ENCODE results near the gene POTEJ. TPM values are rescaled to one million over a fixed set of nuclear protein-coding genes. Genes with fewer than 3 reads are reported as not detected.
"Not testable (repeated sequence)": the region's sequence is repeated elsewhere in the genome, so short reads cannot be mapped to it uniquely, and the experiment has no call there.

Gene POTEJ
- total RNA-seq (2014; rRNA removed; shearing (Covaris generic)): not detected in 2 replicates

DNA sequence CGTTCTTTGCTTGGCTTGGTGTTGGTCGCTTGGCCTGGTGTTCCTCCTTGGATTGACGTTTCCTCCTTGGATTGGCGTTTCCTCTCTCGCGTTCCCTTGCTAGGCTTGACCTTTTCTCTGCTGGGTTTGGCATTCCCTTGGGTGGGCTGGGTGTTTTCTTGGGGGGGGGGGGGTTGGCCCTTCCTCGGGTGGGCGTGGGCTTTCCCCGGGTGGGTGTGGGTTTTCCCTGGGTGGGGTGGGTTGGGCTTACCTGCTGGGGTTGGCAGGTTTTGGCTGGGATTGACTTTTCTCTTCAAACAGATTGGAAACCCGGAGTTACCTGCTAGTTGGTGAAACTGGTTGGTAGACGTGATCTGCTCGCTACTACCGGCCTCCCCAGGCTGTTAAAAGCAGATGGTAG lies at the start of gene POTEJ:
Gene POTEJ, plus strand, starts transcription at position 301 of the 400 bp plus-strand sequence. Its CDS starts 93 bp downstream, at position 394.
- not testable (repeated sequence) for H3K4me3 ChIP-seq (ENCODE audit: insufficient read depth, low read depth, low read length); H3K36me3 ChIP-seq (replicated peaks; ENCODE audit: control insufficient read depth, insufficient read depth, low read length); H3K27me3 ChIP-seq (ENCODE audit: control insufficient read depth, insufficient read depth, low read length); DNase-seq

DNA sequence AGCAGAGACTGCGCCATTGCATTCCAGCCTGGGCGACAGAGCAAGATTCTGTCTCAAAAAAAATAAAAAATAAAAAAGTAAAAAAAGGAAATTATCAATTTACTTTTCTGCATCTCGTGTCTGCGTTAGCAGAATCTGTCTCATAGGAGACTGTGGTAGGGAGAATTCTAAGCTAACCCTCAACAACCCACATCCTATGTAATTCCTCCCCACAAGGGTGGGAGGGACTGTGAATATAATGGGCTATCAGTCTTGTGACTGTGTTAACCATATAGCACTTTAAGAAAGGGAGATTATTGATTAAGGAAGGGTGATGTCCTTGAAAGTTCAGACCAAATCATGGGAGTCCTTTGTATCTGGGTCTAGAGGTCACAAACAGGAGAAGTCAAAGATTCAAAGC lies 45.1 kb upstream of the POTEJ start:
- not testable (repeated sequence) for H3K27me3 ChIP-seq (ENCODE audit: control insufficient read depth, insufficient read depth, low read length); H3K36me3 ChIP-seq (replicated peaks; ENCODE audit: control insufficient read depth, insufficient read depth, low read length); DNase-seq; H3K4me3 ChIP-seq (ENCODE audit: insufficient read depth, low read depth, low read length)

DNA sequence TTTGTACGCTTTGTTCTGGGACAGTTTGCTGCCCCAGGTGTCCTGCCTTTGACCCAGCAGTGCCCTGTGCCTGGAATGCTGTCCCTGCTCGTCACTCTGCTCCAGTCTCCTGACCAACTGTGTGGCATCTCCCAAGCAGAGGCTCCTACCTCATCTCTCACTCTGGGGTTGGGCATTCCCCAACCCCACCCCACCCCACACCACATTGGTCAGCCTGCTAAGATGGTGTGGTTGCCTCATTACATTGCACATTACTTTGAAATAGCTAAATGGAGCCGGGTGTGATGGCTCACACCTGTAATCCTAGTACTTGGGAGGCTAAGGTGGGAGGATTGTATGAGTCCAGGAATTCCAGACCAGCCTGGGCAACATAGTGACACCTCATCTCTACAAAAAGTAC lies 39.3 kb upstream of the POTEJ start:
- H3K4me3 ChIP-seq (ENCODE audit: insufficient read depth, low read depth, low read length); DNase-seq; H3K27me3 ChIP-seq (ENCODE audit: control insufficient read depth, insufficient read depth, low read length); H3K36me3 ChIP-seq (replicated peaks; ENCODE audit: control insufficient read depth, insufficient read depth, low read length): not testable (repeated sequence)

- H3K36me3 ChIP-seq (replicated peaks; ENCODE audit: control insufficient read depth, insufficient read depth, low read length); DNase-seq; H3K4me3 ChIP-seq (ENCODE audit: insufficient read depth, low read depth, low read length); H3K27me3 ChIP-seq (ENCODE audit: control insufficient read depth, insufficient read depth, low read length): not testable (repeated sequence)
Measured at GRCh38 chr2:130574230-130574629, 37.0 kb upstream of the POTEJ start.

DNA sequence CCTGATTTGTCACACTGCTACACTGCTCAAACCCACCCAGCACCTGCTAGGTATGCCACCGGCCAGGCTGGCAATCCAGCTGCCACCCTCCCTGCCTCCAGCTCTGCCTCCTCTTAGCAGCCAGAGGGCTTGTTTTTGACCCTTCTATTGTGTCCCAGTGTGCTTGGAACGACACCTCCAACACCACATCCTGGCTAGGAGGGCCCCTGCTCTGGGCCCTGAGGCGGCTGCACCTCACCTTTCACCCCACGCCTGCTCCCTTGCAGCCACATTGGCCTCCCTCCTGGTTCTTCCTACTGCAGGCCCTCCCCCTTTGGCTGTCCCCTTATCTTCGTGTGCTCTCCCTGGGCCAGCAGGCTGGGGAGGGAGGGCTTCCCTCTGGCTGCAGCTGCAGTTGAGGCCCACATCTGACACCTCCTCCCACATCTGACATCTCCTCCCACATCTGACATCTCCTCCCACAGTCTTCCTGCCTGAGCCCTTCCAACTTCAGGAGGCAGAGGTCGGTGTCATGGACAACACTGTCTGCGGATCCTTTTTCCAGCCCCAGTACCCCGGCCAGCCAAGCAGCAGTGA lies 34.9 kb upstream of the POTEJ start:
- not testable (repeated sequence) for H3K27me3 ChIP-seq (ENCODE audit: control insufficient read depth, insufficient read depth, low read length); H3K36me3 ChIP-seq (replicated peaks; ENCODE audit: control insufficient read depth, insufficient read depth, low read length); H3K4me3 ChIP-seq (ENCODE audit: insufficient read depth, low read depth, low read length); DNase-seq

- H3K36me3 ChIP-seq (replicated peaks; ENCODE audit: control insufficient read depth, insufficient read depth, low read length); DNase-seq; H3K27me3 ChIP-seq (ENCODE audit: control insufficient read depth, insufficient read depth, low read length); H3K4me3 ChIP-seq (ENCODE audit: insufficient read depth, low read depth, low read length): not testable (repeated sequence)
Measured at GRCh38 chr2:130577559-130577958, 33.7 kb upstream of the POTEJ start.

- DNase-seq; H3K4me3 ChIP-seq (ENCODE audit: insufficient read depth, low read depth, low read length); H3K27me3 ChIP-seq (ENCODE audit: control insufficient read depth, insufficient read depth, low read length); H3K36me3 ChIP-seq (replicated peaks; ENCODE audit: control insufficient read depth, insufficient read depth, low read length): not testable (repeated sequence)
Measured at GRCh38 chr2:130579121-130579520, 32.1 kb upstream of the POTEJ start.

GRCh38 chr2:130581491-130581890 lies 29.7 kb upstream of the POTEJ start:
- H3K4me3 ChIP-seq (ENCODE audit: insufficient read depth, low read depth, low read length); H3K36me3 ChIP-seq (replicated peaks; ENCODE audit: control insufficient read depth, insufficient read depth, low read length); H3K27me3 ChIP-seq (ENCODE audit: control insufficient read depth, insufficient read depth, low read length); DNase-seq: not testable (repeated sequence)

GRCh38 chr2:130582970-130583369 lies 28.3 kb upstream of the POTEJ start:
- H3K4me3 ChIP-seq (ENCODE audit: insufficient read depth, low read depth, low read length); H3K36me3 ChIP-seq (replicated peaks; ENCODE audit: control insufficient read depth, insufficient read depth, low read length); DNase-seq; H3K27me3 ChIP-seq (ENCODE audit: control insufficient read depth, insufficient read depth, low read length): not testable (repeated sequence)

DNA sequence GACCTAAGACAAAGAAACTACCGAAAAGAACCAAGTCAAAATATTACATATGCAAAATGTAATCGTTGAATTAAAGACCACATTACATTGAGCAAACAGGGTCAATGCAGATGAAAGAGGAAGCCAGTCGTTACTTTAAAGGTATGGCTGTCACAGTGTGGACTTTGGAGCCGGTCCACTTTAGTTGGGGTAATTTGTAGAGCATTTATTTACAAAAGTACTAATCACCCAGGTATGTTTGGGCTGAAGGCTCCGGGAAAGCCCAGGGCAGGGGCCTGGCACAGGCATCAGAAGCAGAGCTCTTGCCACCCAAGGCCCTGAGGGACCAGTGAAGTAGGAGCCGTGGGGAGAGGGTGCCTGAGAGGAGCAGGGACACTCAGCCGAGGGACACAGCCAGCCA lies 27.7 kb upstream of the POTEJ start:
- not testable (repeated sequence) for DNase-seq; H3K36me3 ChIP-seq (replicated peaks; ENCODE audit: control insufficient read depth, insufficient read depth, low read length); H3K27me3 ChIP-seq (ENCODE audit: control insufficient read depth, insufficient read depth, low read length); H3K4me3 ChIP-seq (ENCODE audit: insufficient read depth, low read depth, low read length)

GRCh38 chr2:130584726-130585125 lies 26.5 kb upstream of the POTEJ start:
- H3K27me3 ChIP-seq (ENCODE audit: control insufficient read depth, insufficient read depth, low read length); H3K36me3 ChIP-seq (replicated peaks; ENCODE audit: control insufficient read depth, insufficient read depth, low read length); H3K4me3 ChIP-seq (ENCODE audit: insufficient read depth, low read depth, low read length); DNase-seq: not testable (repeated sequence)

DNA sequence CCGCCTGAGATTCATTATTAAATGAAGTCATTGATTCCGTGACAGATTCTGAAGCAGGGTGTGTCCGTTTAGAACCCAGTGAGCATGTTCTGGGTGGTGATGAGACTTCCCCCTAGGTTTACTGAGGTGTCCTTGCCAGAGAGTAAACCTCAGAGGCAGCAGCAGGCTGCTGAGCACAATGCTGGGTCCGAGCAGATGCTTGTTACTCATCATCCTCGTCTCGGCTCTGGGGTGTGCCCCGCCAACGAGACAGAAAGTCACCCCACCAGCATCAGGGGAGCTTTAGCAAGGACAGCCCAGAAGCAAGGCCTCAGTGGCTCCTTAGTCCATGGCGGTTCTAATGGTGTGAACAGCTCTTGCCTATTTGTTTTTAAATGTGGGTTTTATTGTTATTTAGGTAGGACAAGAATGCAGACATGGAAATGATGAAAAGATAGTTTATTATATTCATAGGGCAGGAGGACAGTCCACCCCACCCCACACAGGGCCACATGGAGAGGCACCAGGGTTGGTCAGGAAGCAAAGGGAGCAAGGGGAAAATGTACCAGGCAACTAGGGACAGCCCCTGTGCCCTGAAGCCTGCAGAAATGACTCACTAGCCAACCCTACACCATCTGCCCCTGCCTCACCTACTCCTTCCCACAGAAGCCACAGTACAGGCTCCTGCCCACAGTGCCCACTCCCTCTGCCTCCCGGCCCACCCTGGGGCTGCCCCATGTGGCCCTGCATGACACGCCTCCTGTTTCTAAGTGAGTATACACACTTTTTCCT lies 22.4 kb upstream of the POTEJ start:
- not testable (repeated sequence) for H3K27me3 ChIP-seq (ENCODE audit: control insufficient read depth, insufficient read depth, low read length); H3K36me3 ChIP-seq (replicated peaks; ENCODE audit: control insufficient read depth, insufficient read depth, low read length); DNase-seq; H3K4me3 ChIP-seq (ENCODE audit: insufficient read depth, low read depth, low read length)

- not testable (repeated sequence) for DNase-seq; H3K4me3 ChIP-seq (ENCODE audit: insufficient read depth, low read depth, low read length); H3K27me3 ChIP-seq (ENCODE audit: control insufficient read depth, insufficient read depth, low read length); H3K36me3 ChIP-seq (replicated peaks; ENCODE audit: control insufficient read depth, insufficient read depth, low read length)
Measured at GRCh38 chr2:130590170-130590841, 20.9 kb upstream of the POTEJ start.

DNA sequence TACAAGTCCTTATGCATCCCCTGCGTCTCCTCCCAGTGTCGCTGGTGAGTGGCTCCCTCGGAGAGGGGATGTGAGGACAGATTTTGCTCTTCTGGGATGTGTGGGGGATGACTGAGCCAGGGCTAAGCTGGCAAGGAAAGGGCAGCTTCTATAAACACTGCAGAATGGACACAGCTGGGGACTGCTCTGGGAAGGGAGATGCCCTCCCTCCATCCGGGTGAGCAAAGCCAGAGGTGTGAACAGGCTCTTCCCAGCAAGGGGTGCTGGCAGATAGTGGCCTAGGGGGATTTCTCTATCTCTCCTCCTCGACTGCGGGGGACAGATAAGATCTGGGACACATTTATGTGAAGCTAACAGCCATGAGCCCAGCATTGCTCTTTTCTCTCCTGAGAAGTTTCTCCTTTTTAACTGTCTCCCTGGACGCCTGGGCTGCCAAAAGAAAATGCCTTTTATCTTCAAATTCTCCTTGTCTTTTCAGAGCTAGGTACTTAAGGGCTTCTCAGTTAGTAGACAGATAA lies 20.3 kb upstream of the POTEJ start:
- DNase-seq; H3K27me3 ChIP-seq (ENCODE audit: control insufficient read depth, insufficient read depth, low read length); H3K4me3 ChIP-seq (ENCODE audit: insufficient read depth, low read depth, low read length); H3K36me3 ChIP-seq (replicated peaks; ENCODE audit: control insufficient read depth, insufficient read depth, low read length): not testable (repeated sequence)

Measured in H7 (cell line).